Adrenal gland (tissue), 5 donors: Measurements from ENCODE around the gene TGFA.

ENCODE experiments used
- POLR2A ChIP-seq, 2 donors: fragments of 450-650 bp; IDR thresholded peaks; one replicate each; pipeline ENCODE4 v1.6.1; 2017; ENCODE audit warnings: antibody characterized with exemption in 2 of 2, mild to moderate bottlenecking in 2 of 2, moderate library complexity in 1 of 2
- TF ChIP-seq, protein P1 (sequence below), 6 experiments: fragments of 450-650 bp in 4 of 6; fragments of 200-600 bp in 2 of 6; sonication (generic) in 1 of 6; IDR thresholded peaks; 1 replicate in 5 of 6; 2 replicates in 1 of 6; pipeline versions ENCODE4 v1.5.1 to v1.8.0; 2016 to 2021; ENCODE audit warnings: antibody characterized with exemption in 6 of 6, mild to moderate bottlenecking in 2 of 6, moderate library complexity in 1 of 6
- donor health status: DM: no; HTN: no; CAD: no.

DNA sequence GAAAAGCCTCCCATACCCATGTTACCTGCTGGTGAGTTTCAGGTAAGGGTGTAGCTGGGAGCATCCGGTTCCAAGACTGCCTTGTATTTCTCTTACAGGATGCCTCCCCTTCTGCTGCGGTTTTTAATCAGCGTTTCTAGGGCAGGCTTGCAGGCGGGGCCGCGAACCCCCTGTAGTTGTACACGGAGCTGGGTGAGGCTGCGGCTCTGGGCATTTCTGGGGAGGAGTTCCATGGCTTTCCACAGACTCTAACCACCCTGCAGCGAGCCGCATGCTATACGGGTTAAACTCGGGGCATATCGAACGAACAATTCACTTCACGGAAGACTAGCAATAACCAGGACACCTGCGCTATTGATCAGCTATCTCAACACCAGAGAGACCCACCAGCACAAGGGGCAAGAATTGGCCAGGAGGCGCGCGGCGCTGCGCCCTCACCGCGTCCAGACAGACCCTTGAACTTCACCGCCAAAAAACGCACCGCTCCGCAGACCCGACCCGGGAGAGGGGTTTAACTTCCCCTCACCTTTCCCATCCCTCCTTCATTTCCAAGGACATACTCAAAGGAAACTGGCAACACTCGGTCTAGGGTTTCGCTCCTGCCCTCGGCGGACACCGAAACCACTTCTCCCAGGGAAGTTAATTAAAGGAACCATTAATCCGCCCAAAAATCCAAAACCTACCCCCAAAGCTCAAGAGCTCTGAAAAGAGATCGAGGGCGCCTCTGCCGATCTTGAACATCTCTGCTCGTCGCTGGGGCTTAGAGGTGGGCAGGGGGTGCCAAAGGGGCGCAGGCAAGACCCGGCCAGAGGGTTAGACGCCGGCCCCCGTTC is 909 bp downstream of the TGFA start:
- TF ChIP-seq, protein P1, sequence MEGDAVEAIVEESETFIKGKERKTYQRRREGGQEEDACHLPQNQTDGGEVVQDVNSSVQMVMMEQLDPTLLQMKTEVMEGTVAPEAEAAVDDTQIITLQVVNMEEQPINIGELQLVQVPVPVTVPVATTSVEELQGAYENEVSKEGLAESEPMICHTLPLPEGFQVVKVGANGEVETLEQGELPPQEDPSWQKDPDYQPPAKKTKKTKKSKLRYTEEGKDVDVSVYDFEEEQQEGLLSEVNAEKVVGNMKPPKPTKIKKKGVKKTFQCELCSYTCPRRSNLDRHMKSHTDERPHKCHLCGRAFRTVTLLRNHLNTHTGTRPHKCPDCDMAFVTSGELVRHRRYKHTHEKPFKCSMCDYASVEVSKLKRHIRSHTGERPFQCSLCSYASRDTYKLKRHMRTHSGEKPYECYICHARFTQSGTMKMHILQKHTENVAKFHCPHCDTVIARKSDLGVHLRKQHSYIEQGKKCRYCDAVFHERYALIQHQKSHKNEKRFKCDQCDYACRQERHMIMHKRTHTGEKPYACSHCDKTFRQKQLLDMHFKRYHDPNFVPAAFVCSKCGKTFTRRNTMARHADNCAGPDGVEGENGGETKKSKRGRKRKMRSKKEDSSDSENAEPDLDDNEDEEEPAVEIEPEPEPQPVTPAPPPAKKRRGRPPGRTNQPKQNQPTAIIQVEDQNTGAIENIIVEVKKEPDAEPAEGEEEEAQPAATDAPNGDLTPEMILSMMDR (IDR thresholded peaks at IDR 0.05) = no peak
- TF ChIP-seq POLR2A (IDR thresholded peaks at IDR 0.05) = no peak
